NCI-H2107 (cell line): ENCODE results near the gene TBC1D17.

ENCODE experiments used
- DNase-seq: peaks from one replicate; lab custom pipeline; 2025; lab: John Stamatoyannopoulos, UW

Gene TBC1D17

GRCh38 chr19:49877879-49878743 lies 609 bp downstream of the TBC1D17 start:
- DNase-seq, result peak; percentile 90

DNA sequence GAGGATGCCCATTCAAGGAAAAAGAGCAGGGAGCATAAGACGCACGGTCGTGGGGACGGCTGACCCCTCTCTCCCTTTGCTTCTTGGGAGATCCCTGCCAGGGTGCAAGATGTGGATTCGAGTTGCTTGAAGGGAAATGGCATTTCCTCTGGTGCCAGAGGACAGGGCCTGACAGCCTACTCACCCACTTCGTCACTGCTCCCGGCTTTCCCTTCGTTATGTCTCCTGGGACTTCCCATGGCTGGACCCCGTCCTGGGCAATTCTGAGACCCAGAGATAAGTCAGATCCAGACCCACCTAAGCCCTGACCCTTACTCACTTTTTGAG lies 1.2 kb downstream of the TBC1D17 start:
- DNase-seq, result no peak

DNA sequence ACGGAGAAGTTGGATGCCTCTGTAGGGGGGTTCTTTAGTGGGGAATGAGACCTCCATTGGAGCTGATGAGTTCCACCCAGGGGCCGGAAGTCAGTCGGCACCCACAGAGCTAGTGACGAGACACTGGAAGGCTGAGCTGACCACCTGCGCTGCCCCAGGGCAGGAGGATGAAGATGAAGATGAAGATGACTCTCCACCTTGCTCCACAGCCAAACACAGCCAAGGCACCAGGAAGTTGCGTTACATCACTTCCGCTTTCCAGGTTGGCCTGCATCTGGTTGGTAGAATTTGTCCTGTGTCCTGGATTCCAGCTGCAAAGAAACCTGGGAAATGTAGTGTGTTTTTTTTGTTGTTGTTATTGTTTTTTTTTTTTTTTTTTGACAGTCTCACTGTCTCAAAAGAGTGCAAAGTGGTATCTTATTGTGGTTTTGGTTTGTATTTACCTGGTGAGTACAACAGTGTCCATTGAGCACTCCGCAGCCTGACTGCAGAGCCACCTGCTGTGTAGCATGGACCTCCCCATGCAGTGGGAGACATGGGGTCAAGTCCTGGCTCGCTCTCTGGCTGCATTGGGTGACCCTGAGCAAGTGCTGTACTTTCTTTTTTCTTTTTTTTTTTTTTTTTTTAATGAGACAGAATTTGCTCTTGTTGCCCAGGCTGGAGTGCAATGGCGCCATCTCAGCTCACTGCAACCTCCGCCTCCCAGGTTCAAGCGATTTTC lies 1.9 kb downstream of the TBC1D17 start:
- no peak for DNase-seq

DNA sequence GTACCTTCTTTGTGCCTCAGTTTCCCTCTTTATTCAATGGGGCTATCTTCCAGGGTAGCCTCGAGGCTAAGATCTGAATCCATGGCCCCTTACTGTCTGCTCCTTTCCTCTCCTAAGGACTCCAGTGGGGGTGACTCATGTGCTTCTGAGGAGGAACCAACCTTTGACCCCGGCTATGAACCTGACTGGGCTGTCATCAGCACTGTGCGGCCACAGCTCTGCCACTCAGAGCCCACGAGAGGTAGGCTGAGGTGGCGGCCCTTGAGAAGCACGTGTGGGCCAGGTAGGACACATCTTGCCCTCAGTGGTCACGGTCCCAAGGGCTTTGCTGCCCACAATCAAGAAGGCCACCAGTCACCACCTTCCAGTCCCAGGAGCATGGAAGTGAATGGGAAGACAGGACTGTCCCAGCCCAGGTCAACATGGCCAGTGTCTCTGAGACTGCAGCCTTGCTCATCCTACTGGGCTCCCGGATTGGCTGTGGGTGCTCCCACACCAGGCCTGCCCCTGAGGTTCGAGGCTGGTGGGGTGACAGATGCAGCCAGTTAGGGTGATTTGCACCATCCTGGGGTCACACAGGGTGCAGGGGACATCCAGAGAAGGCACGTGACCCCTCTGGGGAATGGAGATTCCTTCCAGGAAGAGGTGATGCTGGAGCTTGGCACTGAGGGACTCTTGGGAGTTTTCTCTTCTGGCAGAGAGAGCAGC lies 2.8 kb downstream of the TBC1D17 start:
- DNase-seq, result no peak

GRCh38 chr19:49881186-49881585 lies 3.7 kb downstream of the TBC1D17 start:
- DNase-seq, result no peak

DNA sequence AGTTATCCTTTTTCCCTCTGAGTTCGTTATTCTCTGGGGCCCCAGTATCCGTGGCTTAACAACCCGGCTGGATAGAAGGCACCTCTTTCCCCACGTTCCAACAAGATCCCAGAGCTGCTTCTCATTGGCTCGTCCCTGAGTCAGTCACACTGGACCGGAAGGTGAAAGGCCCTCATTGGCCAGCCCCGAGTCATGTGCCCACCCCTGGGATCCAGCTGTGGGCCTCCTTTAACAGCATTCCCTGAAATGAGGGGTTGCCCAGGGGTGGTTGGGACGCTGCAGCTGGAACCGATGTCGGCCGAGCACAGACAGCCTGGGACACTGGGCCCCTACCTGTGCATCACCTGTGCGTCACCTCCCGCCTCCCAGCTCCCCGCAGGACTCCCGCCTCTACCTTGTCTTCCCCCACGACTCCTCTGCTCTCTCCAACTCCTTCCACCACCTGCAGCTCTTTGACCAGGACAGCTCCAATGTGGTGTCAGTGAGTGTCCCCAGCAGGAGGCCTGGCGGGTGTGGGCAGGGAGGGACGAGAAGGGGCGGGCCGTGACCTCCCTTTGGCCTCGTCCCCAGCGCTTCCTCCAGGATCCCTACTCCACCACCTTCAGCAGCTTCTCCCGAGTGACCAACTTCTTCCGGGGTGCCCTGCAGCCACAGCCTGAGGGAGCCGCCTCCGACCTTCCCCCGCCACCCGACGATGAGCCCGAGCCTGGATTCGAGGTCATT lies 4.3 kb downstream of the TBC1D17 start:
- DNase-seq, result no peak

GRCh38 chr19:49882643-49883042 lies 5.1 kb downstream of the TBC1D17 start:
- no peak for DNase-seq

DNA sequence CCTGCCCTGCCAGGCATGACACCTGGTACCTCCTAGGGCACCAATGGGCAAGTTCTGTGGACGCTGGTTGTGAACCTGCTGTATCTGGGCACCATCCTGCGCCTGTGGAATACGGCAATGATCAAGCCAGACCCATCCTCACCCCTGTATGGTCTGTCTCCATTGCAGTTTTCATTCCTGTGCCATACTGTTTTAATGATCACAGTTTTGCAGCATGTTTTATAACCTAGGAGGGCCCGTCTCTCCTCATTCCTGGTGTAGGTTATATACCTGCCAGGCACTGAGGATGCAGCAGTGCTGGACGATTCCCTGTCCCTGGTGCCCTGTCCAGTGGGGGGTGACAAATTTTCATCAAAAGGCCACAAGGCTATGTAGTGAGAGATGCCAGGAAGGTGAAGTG lies 5.6 kb downstream of the TBC1D17 start:
- DNase-seq, result no peak

DNA sequence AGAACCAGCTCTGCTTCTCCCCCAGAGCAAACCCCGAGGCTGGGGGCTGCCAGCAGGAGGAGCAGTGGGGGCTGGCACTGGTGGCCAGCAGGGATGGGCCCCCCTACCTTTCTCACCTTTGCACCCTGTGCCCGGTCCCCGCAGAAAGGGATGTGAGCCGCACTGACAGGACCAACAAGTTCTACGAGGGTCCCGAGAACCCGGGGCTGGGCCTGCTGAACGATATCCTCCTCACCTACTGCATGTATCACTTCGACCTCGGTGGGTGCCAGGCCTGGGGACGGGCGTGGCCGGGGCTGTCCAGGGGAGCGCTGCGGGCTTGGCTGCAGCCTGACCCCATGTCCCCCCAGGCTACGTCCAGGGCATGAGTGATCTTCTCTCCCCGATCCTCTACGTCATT lies 6.6 kb downstream of the TBC1D17 start:
- DNase-seq, result no peak

- DNase-seq, result no peak
Measured at GRCh38 chr19:49884760-49885159, 7.3 kb downstream of the TBC1D17 start.

DNA sequence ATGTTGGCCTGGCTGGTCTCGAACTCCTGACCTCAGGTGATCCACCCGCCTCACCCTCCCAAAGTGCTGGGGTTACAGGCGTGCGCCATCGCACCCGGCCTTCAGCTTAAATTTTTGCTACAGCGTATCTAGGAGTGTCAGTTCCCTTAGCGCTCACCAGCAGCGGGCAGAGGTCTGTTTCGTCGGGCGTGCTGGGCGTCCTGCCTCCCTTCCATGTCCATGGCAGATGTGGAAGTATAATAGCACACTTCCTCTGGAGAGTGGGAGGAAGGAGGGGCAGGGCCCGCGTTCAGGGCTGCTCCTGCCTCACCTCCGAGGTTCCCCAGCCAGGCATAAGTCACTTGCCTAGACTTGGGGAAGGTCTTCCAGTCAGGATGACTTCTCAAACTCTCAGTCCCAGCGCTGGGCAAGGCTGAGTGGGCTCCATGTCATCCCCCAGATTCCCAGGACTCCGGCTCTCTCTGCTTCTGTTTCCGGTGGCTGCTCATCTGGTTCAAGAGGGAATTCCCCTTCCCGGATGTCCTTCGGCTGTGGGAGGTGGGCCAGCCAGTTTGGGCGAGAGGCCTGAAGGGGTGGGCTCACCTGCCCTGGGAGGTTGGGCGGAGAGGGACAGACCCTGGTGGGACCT lies 9.6 kb downstream of the TBC1D17 start:
- DNase-seq, result no peak

- DNase-seq, result peak; percentile 65
Measured at GRCh38 chr19:49887665-49888509, 10.4 kb downstream of the TBC1D17 start.

GRCh38 chr19:49888510-49888824 lies 11.0 kb downstream of the TBC1D17 start:
- peak; percentile 57 for DNase-seq

DNA sequence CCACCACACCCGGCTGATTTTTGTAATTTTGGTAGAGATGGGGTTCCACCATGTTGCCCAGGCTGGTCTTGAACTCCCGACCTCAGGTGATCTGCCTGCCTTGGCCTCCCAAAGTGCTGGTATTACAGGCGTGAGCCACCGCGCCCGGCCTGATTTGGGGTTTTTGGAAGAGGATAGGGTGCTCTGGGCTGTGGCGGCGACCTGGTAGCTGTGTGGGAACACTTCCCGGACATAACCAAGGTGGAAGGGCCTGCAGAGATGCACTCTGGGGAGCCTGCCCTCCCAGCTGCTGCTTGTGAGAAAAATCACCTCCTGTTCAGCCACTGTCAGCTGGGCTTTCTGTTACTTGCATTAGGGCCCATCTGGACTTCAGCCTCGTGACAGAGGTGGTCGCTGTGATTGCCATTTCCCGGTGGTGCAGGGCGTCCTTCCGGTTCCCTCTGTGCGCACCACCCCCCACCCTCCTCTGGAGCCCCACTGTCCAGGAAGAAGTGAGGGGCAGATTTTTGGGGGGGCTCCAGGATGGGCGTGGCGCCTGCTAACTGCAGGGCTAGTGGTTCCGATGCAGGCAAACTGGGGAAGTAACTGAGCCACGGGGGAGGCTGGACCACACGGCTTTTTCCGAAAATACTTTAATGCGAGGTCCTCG lies 11.7 kb downstream of the TBC1D17 start:
- DNase-seq, result no peak

- no peak for DNase-seq
Measured at GRCh38 chr19:49889687-49890348, 12.3 kb downstream of the TBC1D17 start.

GRCh38 chr19:49890349-49891311 lies 13.1 kb downstream of the TBC1D17 start:
- DNase-seq, result no peak

DNA sequence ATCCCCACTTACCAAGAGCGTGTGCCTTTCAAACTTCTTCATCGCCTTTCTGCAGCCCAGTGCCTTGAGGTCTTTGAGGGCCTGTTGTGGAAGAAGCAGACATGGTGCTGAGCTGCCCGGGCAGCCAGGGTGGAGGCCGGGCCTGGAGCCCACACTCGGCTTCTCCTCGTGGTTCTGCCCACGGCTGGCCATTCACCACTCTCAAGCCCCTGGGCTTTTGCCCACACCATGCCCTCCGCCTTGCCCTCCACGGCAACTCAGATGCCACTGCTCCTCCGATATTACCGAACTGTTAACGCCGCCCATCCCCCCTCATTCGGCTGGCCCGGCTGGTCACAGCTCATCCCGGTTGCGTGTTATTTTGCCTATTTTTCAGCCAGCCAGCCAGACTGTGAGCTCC lies 13.9 kb downstream of the TBC1D17 start:
- DNase-seq, result no peak

DNA sequence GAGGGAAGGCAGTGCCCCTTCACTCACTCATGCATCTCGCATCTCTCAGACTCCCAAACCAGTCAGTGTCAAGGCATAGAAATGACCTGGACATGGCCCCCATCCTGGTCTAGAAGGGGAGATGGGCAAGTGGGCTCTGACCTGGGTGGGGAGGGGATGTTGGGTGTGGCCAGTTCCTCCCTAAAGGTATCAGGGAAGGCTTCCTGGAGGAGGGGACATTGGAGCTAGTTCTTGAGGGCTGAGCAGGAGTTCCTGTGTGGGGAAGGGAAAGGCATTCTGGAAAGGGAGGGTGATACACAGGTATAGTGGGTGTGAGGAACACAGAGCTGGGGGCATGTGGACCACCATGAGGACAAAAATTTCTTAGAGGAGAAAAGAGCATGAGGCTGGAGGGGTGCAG lies 15.2 kb downstream of the TBC1D17 start:
- no peak for DNase-seq
